ENCODE data around the gene CCRL2.

Gene CCRL2

DNA sequence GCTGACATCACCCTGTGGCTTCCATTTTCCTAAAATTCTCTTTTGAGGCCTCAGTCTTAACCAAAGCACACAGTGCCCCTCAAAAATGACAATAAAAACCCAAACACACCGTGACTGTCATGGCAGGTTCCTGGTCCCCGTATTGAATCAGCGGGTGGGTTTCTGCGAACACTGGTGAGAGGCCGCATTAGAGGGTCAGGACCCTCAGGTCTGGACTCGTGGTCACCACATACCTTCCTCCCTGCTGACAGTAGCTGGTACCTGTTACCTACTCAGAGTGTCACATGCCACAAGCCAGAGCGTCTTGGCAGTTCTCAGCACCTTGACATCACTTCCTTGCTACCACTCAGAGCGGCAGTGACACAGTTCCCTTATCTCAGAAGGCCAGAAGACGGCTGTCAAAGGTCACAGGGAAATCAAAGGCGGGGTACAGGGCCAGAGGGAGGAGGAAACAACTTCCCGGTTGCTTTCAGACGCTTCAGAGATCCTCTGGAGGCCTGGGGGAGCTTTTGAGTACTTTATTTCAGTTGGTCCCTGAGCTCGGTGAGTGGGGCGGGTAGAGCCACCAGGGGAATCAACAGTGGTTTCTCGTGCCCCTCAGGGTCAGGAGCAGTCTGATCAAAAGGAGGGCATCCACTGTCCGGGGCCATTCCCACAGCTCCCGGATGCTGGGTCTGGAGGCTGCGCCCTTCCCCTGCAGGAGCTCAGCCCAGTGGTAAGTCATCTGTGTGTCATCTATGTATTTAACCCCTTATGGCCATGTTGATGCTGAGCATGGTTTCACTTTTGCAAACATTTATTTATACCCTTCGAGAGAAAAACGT is at the start of gene CCRL2, which contains the start of gene CCR5AS:
Gene CCRL2, plus strand, starts transcription at position 472 of the 824 bp plus-strand sequence. CDS start 821 bp downstream, outside the sequence.
Gene CCR5AS, minus strand, starts transcription at position 279 of the 824 bp plus-strand sequence.
- DNase-seq (ENCODE audit: low read depth in 2 of 2) = peak; percentile 20 to 33

DNA sequence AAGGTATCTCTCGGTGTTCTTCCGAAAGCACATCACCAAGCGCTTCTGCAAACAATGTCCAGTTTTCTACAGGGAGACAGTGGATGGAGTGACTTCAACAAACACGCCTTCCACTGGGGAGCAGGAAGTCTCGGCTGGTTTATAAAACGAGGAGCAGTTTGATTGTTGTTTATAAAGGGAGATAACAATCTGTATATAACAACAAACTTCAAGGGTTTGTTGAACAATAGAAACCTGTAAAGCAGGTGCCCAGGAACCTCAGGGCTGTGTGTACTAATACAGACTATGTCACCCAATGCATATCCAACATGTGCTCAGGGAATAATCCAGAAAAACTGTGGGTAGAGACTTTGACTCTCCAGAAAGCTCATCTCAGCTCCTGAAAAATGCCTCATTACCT is 48.6 kb upstream of the CCRL2 start:
- DNase-seq (ENCODE audit: low read depth in 2 of 2) = no peak

DNA sequence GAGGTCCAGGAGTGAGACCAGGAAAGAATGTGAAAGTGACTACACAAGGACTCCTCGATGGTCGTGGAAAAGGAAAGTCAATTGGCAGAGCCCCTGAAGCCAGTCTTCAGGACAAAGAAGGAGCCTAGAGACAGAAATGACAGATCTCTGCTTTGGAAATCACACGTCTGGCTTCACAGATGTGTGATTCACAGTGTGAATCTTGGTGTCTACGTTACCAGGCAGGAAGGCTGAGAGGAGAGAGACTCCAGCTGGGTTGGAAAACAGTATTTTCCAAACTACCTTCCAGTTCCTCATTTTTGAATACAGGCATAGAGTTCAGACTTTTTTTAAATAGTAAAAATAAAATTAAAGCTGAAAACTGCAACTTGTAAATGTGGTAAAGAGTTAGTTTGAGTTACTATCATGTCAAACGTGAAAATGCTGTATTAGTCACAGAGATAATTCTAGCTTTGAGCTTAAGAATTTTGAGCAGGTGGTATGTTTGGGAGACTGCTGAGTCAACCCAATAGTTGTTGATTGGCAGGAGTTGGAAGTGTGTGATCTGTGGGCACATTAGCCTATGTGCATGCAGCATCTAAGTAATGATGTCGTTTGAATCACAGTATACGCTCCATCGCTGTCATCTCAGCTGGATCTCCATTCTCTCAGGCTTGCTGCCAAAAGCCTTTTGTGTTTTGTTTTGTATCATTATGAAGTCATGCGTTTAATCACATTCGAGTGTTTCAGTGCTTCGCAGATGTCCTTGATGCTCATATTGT is 47.1 kb upstream of the CCRL2 start:
- DNase-seq (ENCODE audit: low read depth in 2 of 2) = no peak

DNA sequence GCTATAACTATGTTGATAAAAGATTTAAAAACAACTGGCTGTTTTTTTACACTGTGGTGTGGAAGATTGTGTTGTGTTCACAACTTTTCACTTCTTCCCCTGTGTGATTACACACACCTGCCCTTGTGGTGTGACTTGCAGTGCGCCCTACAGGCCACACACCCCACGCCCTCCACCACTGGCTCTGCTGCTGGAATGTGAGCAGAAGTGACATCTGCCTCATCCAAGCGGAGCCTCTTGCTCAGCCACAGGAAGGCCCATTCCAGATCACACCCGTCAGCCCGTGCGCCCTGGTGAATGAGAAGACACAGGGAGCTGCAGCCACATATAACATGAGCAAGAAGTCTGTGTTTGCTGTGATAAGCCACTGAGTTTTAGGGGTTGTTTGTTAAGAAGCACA is 46.2 kb upstream of the CCRL2 start:
- DNase-seq (ENCODE audit: low read depth in 2 of 2) = no peak

- DNase-seq (ENCODE audit: low read depth in 2 of 2) = no peak
These were observed 45.4 kb upstream of the CCRL2 start for GRCh38 chr3:46361408-46362283.

DNA sequence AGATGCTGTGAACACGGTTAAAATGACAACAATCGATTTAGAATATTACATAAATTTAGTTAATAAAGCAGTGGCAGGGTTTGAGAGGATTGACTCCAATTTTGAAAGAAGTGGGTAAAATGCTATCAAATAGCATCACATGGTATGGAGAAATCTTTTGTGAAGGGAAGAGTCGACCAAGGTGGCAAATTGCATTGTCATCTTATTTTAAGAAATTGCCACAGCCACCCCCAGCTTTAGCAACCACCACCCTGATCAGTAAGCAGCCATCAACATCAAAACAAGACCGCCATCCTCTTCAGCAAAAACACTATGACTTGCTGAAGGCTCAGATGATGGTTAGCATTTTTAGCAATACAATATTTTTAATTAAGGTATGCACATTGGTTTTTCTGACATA is 42.0 kb upstream of the CCRL2 start:
- DNase-seq (ENCODE audit: low read depth in 2 of 2) = no peak

- no peak for DNase-seq (ENCODE audit: low read depth in 2 of 2)
These were observed 41.1 kb upstream of the CCRL2 start for GRCh38 chr3:46365737-46366524.

- no peak for DNase-seq (ENCODE audit: low read depth in 2 of 2)
These were observed 39.2 kb upstream of the CCRL2 start for GRCh38 chr3:46367811-46368210.

DNA sequence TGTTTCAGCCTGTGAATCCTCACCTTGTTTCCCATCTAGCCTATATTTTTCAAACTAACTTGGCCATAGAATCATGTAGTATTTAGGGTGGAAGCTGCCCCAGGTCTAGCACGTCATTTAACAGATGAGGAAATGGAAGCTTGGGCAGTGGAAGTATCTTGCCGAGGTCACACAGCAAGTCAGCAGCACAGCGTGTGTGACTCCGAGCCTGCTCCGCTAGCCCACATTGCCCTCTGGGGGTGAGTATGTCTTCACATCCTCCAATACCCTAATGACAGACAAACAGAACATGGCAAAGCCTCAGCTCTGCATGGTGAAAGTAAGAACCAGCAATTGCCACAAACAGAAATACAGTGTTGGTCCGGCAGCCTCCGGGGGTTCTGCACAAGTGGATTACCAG is 38.5 kb upstream of the CCRL2 start:
- DNase-seq (ENCODE audit: low read depth in 2 of 2) = peak; percentile 50 to 59

- DNase-seq (ENCODE audit: low read depth in 2 of 2) = no peak
These were observed 37.9 kb upstream of the CCRL2 start for GRCh38 chr3:46369151-46369550.

DNA sequence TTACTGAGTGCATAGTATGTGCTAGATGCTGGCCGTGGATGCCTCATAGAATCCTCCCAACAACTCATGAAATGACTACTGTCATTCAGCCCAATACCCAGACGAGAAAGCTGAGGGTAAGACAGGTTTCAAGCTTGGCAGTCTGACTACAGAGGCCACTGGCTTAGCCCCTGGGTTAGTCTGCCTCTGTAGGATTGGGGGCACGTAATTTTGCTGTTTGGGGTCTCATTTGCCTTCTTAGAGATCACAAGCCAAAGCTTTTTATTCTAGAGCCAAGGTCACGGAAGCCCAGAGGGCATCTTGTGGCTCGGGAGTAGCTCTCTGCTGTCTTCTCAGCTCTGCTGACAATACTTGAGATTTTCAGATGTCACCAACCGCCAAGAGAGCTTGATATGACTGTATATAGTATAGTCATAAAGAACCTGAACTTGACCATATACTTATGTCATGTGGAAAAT is 37.4 kb upstream of the CCRL2 start:
- no peak for DNase-seq (ENCODE audit: low read depth in 2 of 2)

DNA sequence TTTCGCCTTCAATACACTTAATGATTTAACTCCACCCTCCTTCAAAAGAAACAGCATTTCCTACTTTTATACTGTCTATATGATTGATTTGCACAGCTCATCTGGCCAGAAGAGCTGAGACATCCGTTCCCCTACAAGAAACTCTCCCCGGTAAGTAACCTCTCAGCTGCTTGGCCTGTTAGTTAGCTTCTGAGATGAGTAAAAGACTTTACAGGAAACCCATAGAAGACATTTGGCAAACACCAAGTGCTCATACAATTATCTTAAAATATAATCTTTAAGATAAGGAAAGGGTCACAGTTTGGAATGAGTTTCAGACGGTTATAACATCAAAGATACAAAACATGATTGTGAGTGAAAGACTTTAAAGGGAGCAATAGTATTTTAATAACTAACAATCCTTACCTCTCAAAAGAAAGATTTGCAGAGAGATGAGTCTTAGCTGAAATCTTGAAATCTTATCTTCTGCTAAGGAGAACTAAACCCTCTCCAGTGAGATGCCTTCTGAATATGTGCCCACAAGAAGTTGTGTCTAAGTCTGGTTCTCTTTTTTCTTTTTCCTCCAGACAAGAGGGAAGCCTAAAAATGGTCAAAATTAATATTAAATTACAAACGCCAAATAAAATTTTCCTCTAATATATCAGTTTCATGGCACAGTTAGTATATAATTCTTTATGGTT is 36.1 kb upstream of the CCRL2 start, which contains the start of gene CCR5:
Gene CCR5, plus strand, starts transcription at position 108 of the 680 bp plus-strand sequence. CDS start 1,957 bp downstream, outside the sequence.
- DNase-seq (ENCODE audit: low read depth in 2 of 2) = no peak

- DNase-seq (ENCODE audit: low read depth in 2 of 2) = no peak
These were observed 35.3 kb upstream of the CCRL2 start for GRCh38 chr3:46371519-46372340.

GRCh38 chr3:46372492-46373359 is 34.3 kb upstream of the CCRL2 start:
- DNase-seq (ENCODE audit: low read depth in 2 of 2) = no peak

GRCh38 chr3:46374755-46375154 is 32.3 kb upstream of the CCRL2 start:
- no peak for DNase-seq (ENCODE audit: low read depth in 2 of 2)

- DNase-seq (ENCODE audit: low read depth in 2 of 2) = no peak
These were observed 31.8 kb upstream of the CCRL2 start for GRCh38 chr3:46375218-46375617.

- DNase-seq (ENCODE audit: low read depth in 2 of 2) = no peak
These were observed 31.2 kb upstream of the CCRL2 start for GRCh38 chr3:46375814-46376213.

- DNase-seq (ENCODE audit: low read depth in 2 of 2) = peak; percentile 40 to 47
These were observed 28.6 kb upstream of the CCRL2 start for GRCh38 chr3:46378426-46378942.

Data from stimulated activated CD8-positive, alpha-beta memory T cell treated with anti-CD3 and anti-CD28 coated beads, Interleukin-7, amount 100 ng/mL, for 4 hours (primary cell).